Left renal pelvis (tissue), 4 donors: ENCODE results near the gene ZNF333. TPM values are rescaled to one million over a fixed set of nuclear protein-coding genes. Genes with fewer than 3 reads are reported as not detected.
"Not testable (repeated sequence)": the region's sequence is repeated elsewhere in the genome, so short reads cannot be mapped to it uniquely, and the experiment has no call there.

ENCODE experiments used
- DNase-seq, 4 donors: peaks; one replicate each; pipeline ENCODE4 v3.0.0-alpha.2; 2013; ENCODE audit warnings: low read depth in 4 of 4, low spot score in 3 of 4
- polyA plus RNA-seq, 4 donors: library from polyadenylated mRNA; unstranded; fragments of 120-200 nt; gene quantifications; one replicate each; pipeline ENCODE4 v1.2.1, GENCODE V29; 2013; ENCODE audit not compliant: insufficient read length in 4 of 4

Gene ZNF333
- polyA plus RNA-seq, 4 donors, result 14.5 to 27.2 (median 21.8) TPM

- no peak for DNase-seq
These were observed 5.6 kb downstream of the ZNF333 start for GRCh38 chr19:14695471-14695870.

- no peak for DNase-seq
These were observed 9.8 kb downstream of the ZNF333 start for GRCh38 chr19:14699641-14700040.

GRCh38 chr19:14700711-14701375 is 11.0 kb downstream of the ZNF333 start:
- no peak for DNase-seq

GRCh38 chr19:14703833-14704232 is 14.0 kb downstream of the ZNF333 start:
- no peak for DNase-seq

GRCh38 chr19:14704450-14704849 is 14.6 kb downstream of the ZNF333 start:
- DNase-seq, result no peak

GRCh38 chr19:14715841-14716240 is 26.0 kb downstream of the ZNF333 start:
- DNase-seq, result no peak

GRCh38 chr19:14718522-14719116 is 28.8 kb downstream of the ZNF333 start:
- no peak for DNase-seq

GRCh38 chr19:14719162-14719561 is 29.3 kb downstream of the ZNF333 start:
- no peak for DNase-seq

GRCh38 chr19:14722127-14722526 is 32.3 kb downstream of the ZNF333 start:
- no peak for DNase-seq

- DNase-seq, result no peak
These were observed 38.7 kb downstream of the ZNF333 start for GRCh38 chr19:14728595-14728994.

GRCh38 chr19:14731200-14731599 is 41.4 kb downstream of the ZNF333 start:
- no peak for DNase-seq

GRCh38 chr19:14732510-14732909 is 42.7 kb downstream of the ZNF333 start:
- DNase-seq, result no peak

- DNase-seq, result no peak
These were observed 43.7 kb downstream of the ZNF333 start for GRCh38 chr19:14733574-14733973.

GRCh38 chr19:14735915-14736314 is 46.1 kb downstream of the ZNF333 start:
- no peak for DNase-seq

GRCh38 chr19:14746886-14747285 is 57.0 kb downstream of the ZNF333 start:
- DNase-seq, result no peak

GRCh38 chr19:14748601-14749000 is 58.8 kb downstream of the ZNF333 start:
- no peak for DNase-seq

GRCh38 chr19:14758816-14759215 is 69.0 kb downstream of the ZNF333 start:
- no peak for DNase-seq

GRCh38 chr19:14761607-14762006 is 71.8 kb downstream of the ZNF333 start:
- DNase-seq, result no peak

GRCh38 chr19:14762111-14762510 is 72.3 kb downstream of the ZNF333 start:
- DNase-seq, result no peak

GRCh38 chr19:14763497-14764145 is 73.8 kb downstream of the ZNF333 start:
- no peak for DNase-seq

GRCh38 chr19:14764401-14764800 is 74.6 kb downstream of the ZNF333 start:
- no peak for DNase-seq

GRCh38 chr19:14765403-14765802 is 75.6 kb downstream of the ZNF333 start:
- DNase-seq, result not testable (repeated sequence)
